DMS 273 (cell line): Measurements from ENCODE around the gene CDKN1C.

ENCODE experiments used
- DNase-seq: peaks from one replicate; lab custom pipeline; 2025; ENCODE audit not compliant: unreplicated experiment; lab: John Stamatoyannopoulos, UW

Gene CDKN1C

GRCh38 chr11:2848497-2848896, 37.1 kb downstream of the CDKN1C start:
- DNase-seq = no peak

GRCh38 chr11:2847561-2847960, 38.0 kb downstream of the CDKN1C start:
- DNase-seq = no peak

- DNase-seq = no peak
Measured at GRCh38 chr11:2846470-2846869, 39.1 kb downstream of the CDKN1C start.

GRCh38 chr11:2846056-2846455, 39.5 kb downstream of the CDKN1C start:
- DNase-seq = no peak

- no peak for DNase-seq
Measured at GRCh38 chr11:2844996-2845395, 40.6 kb downstream of the CDKN1C start.

- no peak for DNase-seq
Measured at GRCh38 chr11:2844116-2844842, 41.3 kb downstream of the CDKN1C start.

- no peak for DNase-seq
Measured at GRCh38 chr11:2843551-2843950, 42.0 kb downstream of the CDKN1C start.

GRCh38 chr11:2842876-2843275, 42.7 kb downstream of the CDKN1C start:
- DNase-seq = no peak

GRCh38 chr11:2841411-2842190, 44.0 kb downstream of the CDKN1C start:
- no peak for DNase-seq

GRCh38 chr11:2839395-2839943, 46.1 kb downstream of the CDKN1C start:
- DNase-seq = no peak

GRCh38 chr11:2838676-2839294, 46.8 kb downstream of the CDKN1C start:
- DNase-seq = no peak

- no peak for DNase-seq
Measured at GRCh38 chr11:2838091-2838490, 47.5 kb downstream of the CDKN1C start.

- DNase-seq = no peak
Measured at GRCh38 chr11:2837651-2838050, 47.9 kb downstream of the CDKN1C start.

- DNase-seq = no peak
Measured at GRCh38 chr11:2837096-2837601, 48.4 kb downstream of the CDKN1C start.

- no peak for DNase-seq
Measured at GRCh38 chr11:2836315-2837095, 49.1 kb downstream of the CDKN1C start.

GRCh38 chr11:2835751-2836150, 49.8 kb downstream of the CDKN1C start:
- no peak for DNase-seq

GRCh38 chr11:2835296-2835695, 50.3 kb downstream of the CDKN1C start:
- no peak for DNase-seq

GRCh38 chr11:2834503-2835273, 50.9 kb downstream of the CDKN1C start:
- no peak for DNase-seq

GRCh38 chr11:2833716-2834502, 51.7 kb downstream of the CDKN1C start:
- no peak for DNase-seq
